ENCODE data around the gene ZBTB7C. TPM values are rescaled to one million over a fixed set of nuclear protein-coding genes. Genes with fewer than 3 reads are reported as not detected.

Gene ZBTB7C
- total and polyA plus RNA-seq, 5 donors from 2014 or later, result not detected

- peaks cover 3% of the 10 kb centered on the region for H3K27me3 Mint-ChIP-seq
- no peaks in the 10 kb centered on the region for H3K4me1 Mint-ChIP-seq
- Histone ChIP-seq H3K36me3 (ENCODE audit: control insufficient read depth, insufficient read depth, low read length) (no peaks in the 10 kb centered on the region), H3K4me1 (ENCODE audit: control insufficient read depth, insufficient read depth, low read length, poor library complexity, severe bottlenecking) (no peaks in the 10 kb centered on the region), H3K27me3 (ENCODE audit: control insufficient read depth, insufficient read depth, low read length) (no peaks in the 10 kb centered on the region), H3K27ac (ENCODE audit: insufficient read depth, low read length, poor library complexity, severe bottlenecking) (no peak overlapping the region), H3K4me3 (ENCODE audit: low read depth, low read length) (no peak overlapping the region), H3K9me3 (ENCODE audit: control insufficient read depth in 2 of 2, low read length in 2 of 2) (no peaks in the 10 kb centered on the region)
- H3K27ac Mint-ChIP-seq, result no peak overlapping the region
- H3K36me3 Mint-ChIP-seq, result no peaks in the 10 kb centered on the region
- no peak for ATAC-seq (ENCODE audit: low read depth in 2 of 2)
- no peak overlapping the region for H3K4me3 Mint-ChIP-seq
- DNase-seq, result no peak
- peaks cover 0 to 2% (median 0%) of the 10 kb centered on the region in 7 donors for H3K9me3 Mint-ChIP-seq
These were observed 94.5 kb downstream of the ZBTB7C start for GRCh38 chr18:48314690-48315089.

DNA sequence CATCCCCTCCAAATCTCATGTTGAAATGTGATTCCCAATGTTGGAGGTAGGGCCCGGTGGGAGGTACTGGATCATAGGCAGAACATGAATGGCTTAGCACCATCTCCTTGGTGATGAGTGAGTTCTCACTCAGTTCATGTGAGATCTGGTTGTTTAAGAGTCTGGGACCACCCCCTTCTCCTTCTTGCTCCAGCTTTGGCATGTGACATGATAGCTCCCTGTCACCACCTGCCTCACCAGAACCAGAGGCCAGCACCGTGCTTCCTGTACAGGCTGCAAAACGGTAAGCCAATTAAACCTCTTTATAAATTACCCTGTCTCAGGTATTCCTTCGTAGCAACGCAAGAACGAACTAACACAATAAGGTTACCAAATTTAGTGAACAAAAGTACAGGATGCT, 95.4 kb downstream of the ZBTB7C start:
- Mint-ChIP-seq H3K27ac (no peak overlapping the region), H3K9me3 (peaks cover 0 to 2% (median 0%) of the 10 kb centered on the region in 7 donors), H3K27me3 (peaks cover 7% of the 10 kb centered on the region), H3K36me3 (no peaks in the 10 kb centered on the region), H3K4me3 (no peak overlapping the region), H3K4me1 (no peaks in the 10 kb centered on the region)
- no peak overlapping the region for H3K4me3 ChIP-seq (ENCODE audit: low read depth, low read length)
- ATAC-seq (ENCODE audit: low read depth in 2 of 2) (no peak), DNase-seq (no peak)
- H3K27ac ChIP-seq (ENCODE audit: insufficient read depth, low read length, poor library complexity, severe bottlenecking), result no peak overlapping the region
- H3K4me1 ChIP-seq (ENCODE audit: control insufficient read depth, insufficient read depth, low read length, poor library complexity, severe bottlenecking), result no peaks in the 10 kb centered on the region
- no peaks in the 10 kb centered on the region for H3K36me3 ChIP-seq (ENCODE audit: control insufficient read depth, insufficient read depth, low read length)
- no peaks in the 10 kb centered on the region for H3K9me3 ChIP-seq (ENCODE audit: control insufficient read depth in 2 of 2, low read length in 2 of 2)
- H3K27me3 ChIP-seq (ENCODE audit: control insufficient read depth, insufficient read depth, low read length), result no peaks in the 10 kb centered on the region

DNA sequence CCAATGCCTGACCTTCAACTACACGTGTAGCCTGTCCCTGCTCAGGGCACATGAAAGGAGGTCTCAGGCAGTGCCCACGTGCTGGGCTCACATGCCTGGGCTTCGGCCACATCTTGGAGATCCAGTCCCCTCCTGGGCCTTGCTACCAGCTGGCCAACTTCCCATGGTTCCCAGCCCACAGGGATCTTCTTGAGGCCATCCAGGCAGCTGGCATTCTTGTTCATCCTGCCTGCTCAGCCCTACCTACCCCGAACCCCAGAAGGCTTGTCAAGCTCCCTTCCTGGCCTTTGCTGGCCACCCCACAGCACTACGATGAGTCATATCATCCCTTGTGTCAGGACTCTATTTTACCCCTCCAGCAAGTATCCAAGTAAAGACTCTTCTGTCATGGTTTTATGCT, 97.1 kb downstream of the ZBTB7C start:
- Mint-ChIP-seq H3K9me3 (peaks cover 0 to 2% (median 0%) of the 10 kb centered on the region in 7 donors), H3K27ac (no peak overlapping the region), H3K27me3 (peaks cover 7% of the 10 kb centered on the region), H3K4me3 (no peak overlapping the region), H3K4me1 (no peaks in the 10 kb centered on the region), H3K36me3 (no peaks in the 10 kb centered on the region)
- H3K4me3 ChIP-seq (ENCODE audit: low read depth, low read length), result no peak overlapping the region
- DNase-seq, result no peak
- no peak for ATAC-seq (ENCODE audit: low read depth in 2 of 2)
- H3K27ac ChIP-seq (ENCODE audit: insufficient read depth, low read length, poor library complexity, severe bottlenecking), result no peak overlapping the region
- no peaks in the 10 kb centered on the region for H3K27me3 ChIP-seq (ENCODE audit: control insufficient read depth, insufficient read depth, low read length)
- H3K4me1 ChIP-seq (ENCODE audit: control insufficient read depth, insufficient read depth, low read length, poor library complexity, severe bottlenecking), result no peaks in the 10 kb centered on the region
- H3K9me3 ChIP-seq (ENCODE audit: control insufficient read depth in 2 of 2, low read length in 2 of 2), result no peaks in the 10 kb centered on the region
- no peaks in the 10 kb centered on the region for H3K36me3 ChIP-seq (ENCODE audit: control insufficient read depth, insufficient read depth, low read length)

DNA sequence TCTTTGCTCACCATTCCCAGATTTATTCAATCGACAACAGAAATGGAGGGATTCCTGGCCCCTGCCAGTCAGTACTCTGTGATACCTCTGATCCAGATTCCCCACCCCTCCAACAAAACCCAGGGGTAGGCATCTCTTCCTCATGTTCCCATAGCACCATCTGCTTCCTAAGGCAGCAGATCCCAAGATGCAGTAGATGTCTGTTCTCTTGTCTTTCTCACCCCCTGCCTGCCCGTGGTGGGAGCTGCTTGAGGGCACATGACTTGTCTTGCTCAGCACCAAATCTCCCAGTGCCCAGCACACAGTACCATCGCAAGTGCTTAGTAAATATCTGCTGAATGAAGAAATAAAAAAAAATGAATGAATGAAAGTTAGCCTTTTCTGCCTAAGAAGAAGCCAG, 98.2 kb downstream of the ZBTB7C start:
- Histone ChIP-seq H3K36me3 (ENCODE audit: control insufficient read depth, insufficient read depth, low read length) (no peaks in the 10 kb centered on the region), H3K27ac (ENCODE audit: insufficient read depth, low read length, poor library complexity, severe bottlenecking) (no peak overlapping the region), H3K4me1 (ENCODE audit: control insufficient read depth, insufficient read depth, low read length, poor library complexity, severe bottlenecking) (no peaks in the 10 kb centered on the region), H3K27me3 (ENCODE audit: control insufficient read depth, insufficient read depth, low read length) (no peaks in the 10 kb centered on the region), H3K9me3 (ENCODE audit: control insufficient read depth in 2 of 2, low read length in 2 of 2) (no peaks in the 10 kb centered on the region), H3K4me3 (ENCODE audit: low read depth, low read length) (no peak overlapping the region)
- Mint-ChIP-seq H3K27ac (no peak overlapping the region), H3K36me3 (no peaks in the 10 kb centered on the region), H3K27me3 (peaks cover 7% of the 10 kb centered on the region), H3K4me1 (no peaks in the 10 kb centered on the region), H3K9me3 (peaks cover 0 to 2% (median 0%) of the 10 kb centered on the region in 7 donors), H3K4me3 (no peak overlapping the region)
- ATAC-seq (ENCODE audit: low read depth in 2 of 2) (no peak), DNase-seq (no peak)

DNA sequence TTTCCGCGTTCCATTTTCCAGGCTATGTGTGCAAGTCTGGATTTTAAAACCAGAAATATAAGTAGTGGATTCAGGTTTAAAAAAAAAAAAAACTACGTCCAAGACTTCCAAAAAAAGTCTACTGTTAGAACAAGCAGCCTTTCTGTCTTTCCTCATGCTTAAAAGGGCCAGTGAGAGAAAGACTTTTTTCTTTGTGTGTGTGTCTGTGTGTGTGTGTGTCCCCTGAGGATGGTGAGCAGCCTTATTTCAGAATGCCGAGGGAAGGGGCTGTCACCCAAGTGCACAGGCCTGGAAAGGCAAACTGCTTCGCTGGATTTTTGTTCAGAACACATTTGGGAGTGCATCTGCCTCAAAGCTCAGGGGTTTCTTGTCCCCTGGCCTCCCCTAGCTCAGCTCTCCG, 98.8 kb downstream of the ZBTB7C start:
- ATAC-seq (ENCODE audit: low read depth in 2 of 2) (no peak), DNase-seq (no peak)
- Mint-ChIP-seq H3K9me3 (peaks cover 0 to 2% (median 0%) of the 10 kb centered on the region in 7 donors), H3K4me3 (no peak overlapping the region), H3K27ac (no peak overlapping the region), H3K4me1 (no peaks in the 10 kb centered on the region), H3K27me3 (peaks cover 7% of the 10 kb centered on the region), H3K36me3 (no peaks in the 10 kb centered on the region)
- H3K36me3 ChIP-seq (ENCODE audit: control insufficient read depth, insufficient read depth, low read length), result no peaks in the 10 kb centered on the region
- H3K27ac ChIP-seq (ENCODE audit: insufficient read depth, low read length, poor library complexity, severe bottlenecking), result no peak overlapping the region
- no peak overlapping the region for H3K4me3 ChIP-seq (ENCODE audit: low read depth, low read length)
- no peaks in the 10 kb centered on the region for H3K27me3 ChIP-seq (ENCODE audit: control insufficient read depth, insufficient read depth, low read length)
- no peaks in the 10 kb centered on the region for H3K9me3 ChIP-seq (ENCODE audit: control insufficient read depth in 2 of 2, low read length in 2 of 2)
- H3K4me1 ChIP-seq (ENCODE audit: control insufficient read depth, insufficient read depth, low read length, poor library complexity, severe bottlenecking), result no peaks in the 10 kb centered on the region

DNA sequence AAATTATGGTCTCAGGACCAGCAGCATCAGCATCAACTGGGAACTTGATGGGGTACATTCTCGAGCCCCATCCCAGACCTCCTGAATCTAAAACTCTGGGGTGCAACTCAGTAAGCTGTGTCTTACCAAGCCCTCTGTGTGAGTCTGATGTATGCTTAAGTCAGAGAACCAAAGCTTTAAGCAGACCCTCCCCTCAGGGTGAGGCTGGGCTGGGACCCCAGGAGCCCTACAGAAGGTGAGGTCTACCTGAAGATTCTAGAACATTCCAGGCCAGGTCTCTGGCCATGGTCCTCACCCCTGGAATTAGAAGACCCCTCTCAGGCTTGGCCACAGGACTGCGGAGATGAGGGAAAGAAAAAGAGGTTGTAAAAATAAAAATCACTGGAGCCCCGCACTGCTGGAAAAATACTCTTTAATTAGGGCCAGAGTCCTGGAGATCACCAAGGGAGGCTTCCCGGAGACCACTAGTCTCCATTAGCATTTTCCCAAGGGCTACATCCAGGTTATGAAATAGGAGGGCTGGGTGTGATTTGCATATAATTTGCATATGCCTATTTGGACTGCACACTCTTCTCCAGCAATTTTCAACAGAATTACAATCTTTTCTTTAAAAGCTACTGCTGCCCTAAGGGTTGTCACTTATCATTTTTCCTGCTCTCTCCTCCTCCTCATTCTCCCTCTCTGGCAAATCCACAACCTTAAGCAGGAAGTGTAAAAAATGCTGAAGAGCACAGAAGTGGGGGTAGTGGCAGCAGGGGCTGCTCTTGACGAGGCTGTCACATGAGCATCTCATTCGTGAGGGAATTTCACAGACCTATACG, 100.2 kb downstream of the ZBTB7C start:
- H3K4me3 ChIP-seq (ENCODE audit: low read depth, low read length), result no peak overlapping the region
- H3K9me3 ChIP-seq (ENCODE audit: control insufficient read depth in 2 of 2, low read length in 2 of 2), result no peaks in the 10 kb centered on the region
- Mint-ChIP-seq H3K9me3 (peaks cover 0 to 2% (median 0%) of the 10 kb centered on the region in 7 donors), H3K4me3 (no peak overlapping the region), H3K36me3 (no peaks in the 10 kb centered on the region), H3K27ac (no peak overlapping the region), H3K4me1 (no peaks in the 10 kb centered on the region), H3K27me3 (peaks cover 7% of the 10 kb centered on the region)
- no peak overlapping the region for H3K27ac ChIP-seq (ENCODE audit: insufficient read depth, low read length, poor library complexity, severe bottlenecking)
- no peaks in the 10 kb centered on the region for H3K36me3 ChIP-seq (ENCODE audit: control insufficient read depth, insufficient read depth, low read length)
- H3K4me1 ChIP-seq (ENCODE audit: control insufficient read depth, insufficient read depth, low read length, poor library complexity, severe bottlenecking), result no peaks in the 10 kb centered on the region
- H3K27me3 ChIP-seq (ENCODE audit: control insufficient read depth, insufficient read depth, low read length), result no peaks in the 10 kb centered on the region
- no peak for DNase-seq
- no peak for ATAC-seq (ENCODE audit: low read depth in 2 of 2)

GRCh38 chr18:48308027-48308635, 101.1 kb downstream of the ZBTB7C start:
- Histone ChIP-seq H3K4me3 (ENCODE audit: low read depth, low read length) (no peak overlapping the region), H3K9me3 (ENCODE audit: control insufficient read depth in 2 of 2, low read length in 2 of 2) (no peaks in the 10 kb centered on the region), H3K36me3 (ENCODE audit: control insufficient read depth, insufficient read depth, low read length) (no peaks in the 10 kb centered on the region), H3K27ac (ENCODE audit: insufficient read depth, low read length, poor library complexity, severe bottlenecking) (no peak overlapping the region), H3K4me1 (ENCODE audit: control insufficient read depth, insufficient read depth, low read length, poor library complexity, severe bottlenecking) (no peaks in the 10 kb centered on the region), H3K27me3 (ENCODE audit: control insufficient read depth, insufficient read depth, low read length) (no peaks in the 10 kb centered on the region)
- ATAC-seq (ENCODE audit: low read depth in 2 of 2) (no peak), DNase-seq (no peak)
- Mint-ChIP-seq H3K4me3 (no peak overlapping the region), H3K27ac (no peak overlapping the region), H3K9me3 (peaks cover 0 to 2% (median 0%) of the 10 kb centered on the region in 7 donors), H3K36me3 (no peaks in the 10 kb centered on the region), H3K4me1 (no peaks in the 10 kb centered on the region), H3K27me3 (peaks cover 7% of the 10 kb centered on the region)

GRCh38 chr18:48306838-48307237, 102.3 kb downstream of the ZBTB7C start:
- H3K27ac Mint-ChIP-seq, result no peak overlapping the region
- no peak for ATAC-seq (ENCODE audit: low read depth in 2 of 2)

More at GRCh38 chr18:48306838-48307237, 102.3 kb downstream of the ZBTB7C start:
- Histone ChIP-seq H3K27ac (ENCODE audit: insufficient read depth, low read length, poor library complexity, severe bottlenecking) (no peak overlapping the region), H3K27me3 (ENCODE audit: control insufficient read depth, insufficient read depth, low read length) (no peaks in the 10 kb centered on the region), H3K9me3 (ENCODE audit: control insufficient read depth in 2 of 2, low read length in 2 of 2) (no peaks in the 10 kb centered on the region), H3K4me1 (ENCODE audit: control insufficient read depth, insufficient read depth, low read length, poor library complexity, severe bottlenecking) (no peaks in the 10 kb centered on the region), H3K4me3 (ENCODE audit: low read depth, low read length) (no peak overlapping the region), H3K36me3 (ENCODE audit: control insufficient read depth, insufficient read depth, low read length) (no peaks in the 10 kb centered on the region)
- DNase-seq, result no peak
- Mint-ChIP-seq H3K4me3 (no peak overlapping the region), H3K27me3 (peaks cover 7% of the 10 kb centered on the region), H3K4me1 (peaks cover 0 to 3% (median 0%) of the 10 kb centered on the region in 4 donors), H3K9me3 (peaks cover 0 to 2% (median 0%) of the 10 kb centered on the region in 7 donors), H3K36me3 (no peaks in the 10 kb centered on the region)

Data from CD4-positive, CD25-positive, alpha-beta regulatory T cell (primary cell).